ENCODE results near the gene SPEM3. TPM values are rescaled to one million over a fixed set of nuclear protein-coding genes. Genes with fewer than 3 reads are reported as not detected.

Gene SPEM3
- total and polyA plus RNA-seq, 2 of the 4 experiments (the other 2 are of a cell fraction), result not detected

- H2AFZ ChIP-seq (replicated peaks; ENCODE audit: low read length, poor library complexity), result no peak overlapping the region
- TF ChIP-seq POLR2A (IDR thresholded peaks at IDR 0.05; ENCODE audit: low read depth, low read length) (no peak), RFX5 (IDR thresholded peaks at IDR 0.05; ENCODE audit: low read depth, low read length) (no peak), RAD21 (IDR thresholded peaks at IDR 0.05; ENCODE audit: low read length) (no peak), USF2 (IDR thresholded peaks at IDR 0.05; ENCODE audit: low read depth, low read length) (no peak), RCOR1 (IDR thresholded peaks at IDR 0.05; ENCODE audit: insufficient replicate concordance, low read length) (no peak), ELK1 (IDR thresholded peaks at IDR 0.05; ENCODE audit: borderline replicate concordance, low read depth, low read length) (no peak), MAZ (IDR thresholded peaks at IDR 0.05; ENCODE audit: borderline replicate concordance, low read depth, low read length) (no peak), CTCF (conservative IDR thresholded peaks at IDR 0.05; ENCODE audit: low read depth, low read length) (no peak), MAFK (IDR thresholded peaks at IDR 0.05; ENCODE audit: low read depth, low read length) (no peak), MXI1 (IDR thresholded peaks at IDR 0.05; ENCODE audit: borderline replicate concordance, low read depth, low read length) (no peak), SMC3 (IDR thresholded peaks at IDR 0.05; ENCODE audit: low read depth, low read length) (no peak), BHLHE40 (IDR thresholded peaks at IDR 0.05; ENCODE audit: low read depth, low read length) (no peak), NFE2L2 (IDR thresholded peaks at IDR 0.05; ENCODE audit: low read depth, low read length) (no peak), FOS (IDR thresholded peaks at IDR 0.05; ENCODE audit: low read depth, low read length) (no peak), CEBPB (IDR thresholded peaks at IDR 0.05; ENCODE audit: low read depth, low read length) (no peak)
- H4K8ac ChIP-seq (ENCODE audit: low read depth in 2 of 2, low read length in 2 of 2), result no peak overlapping the region
- no peak for ATAC-seq (ENCODE audit: low read depth)
- no peak overlapping the region for H3K14ac ChIP-seq (replicated peaks; ENCODE audit: low read depth, low read length)
- peaks cover 4 to 83% of the 10 kb centered on the region in 2 experiments for H3K79me1 ChIP-seq (ENCODE audit: low read depth in 1 of 2, low read length in 2 of 2)
- H3K9me3 ChIP-seq (ENCODE audit: control insufficient read depth, insufficient read depth, low read length), result no peaks in the 10 kb centered on the region
- H2BK20ac ChIP-seq (ENCODE audit: low read depth, low read length), result no peak overlapping the region
- peaks cover 45% of the 10 kb centered on the region for H3K9me1 ChIP-seq (ENCODE audit: insufficient read depth, low read length)
- DNase-seq, result no peak
- no peak overlapping the region for H3K4me3 ChIP-seq (ENCODE audit: insufficient read depth, low read depth, low read length)
- no peak overlapping the region for H3K56ac ChIP-seq (ENCODE audit: extremely low read depth, insufficient read depth, low read length)
- no peak overlapping the region for H4K5ac ChIP-seq (ENCODE audit: low read depth, low read length)
- intact Hi-C loops (cut with micrococcal nuclease) (no loop called here), in situ Hi-C loops (cut with MboI; ENCODE audit: low sequenced_read_pairs) (no loop called here), dilution Hi-C loops (cut with HindIII; ENCODE audit: low sequenced_read_pairs, unreplicated experiment) (no loop called here)
- no peak overlapping the region for H3K4me2 ChIP-seq (ENCODE audit: low read depth, low read length)
- no peak overlapping the region for H4K91ac ChIP-seq (ENCODE audit: insufficient read depth, low read depth, low read length)
- no peak overlapping the region for H3K9ac ChIP-seq (ENCODE audit: low read depth, low read length)
- H3K4ac ChIP-seq (ENCODE audit: low read depth, low read length), result no peak overlapping the region
- H3K36me3 ChIP-seq (ENCODE audit: control insufficient read depth, insufficient read depth, low read length), result peaks cover 13% of the 10 kb centered on the region
- H2AK9ac ChIP-seq (replicated peaks; ENCODE audit: low read depth, low read length, poor library complexity), result no peak overlapping the region
- H2AK5ac ChIP-seq (ENCODE audit: low read depth, low read length), result no peak overlapping the region
- H3K4me1 ChIP-seq (ENCODE audit: control insufficient read depth, insufficient read depth, low read length), result peaks cover 20% of the 10 kb centered on the region
- no peak overlapping the region for H3K27ac ChIP-seq (ENCODE audit: insufficient read depth, low read length)
- no peaks in the 10 kb centered on the region for H3K27me3 ChIP-seq (ENCODE audit: control insufficient read depth, insufficient read depth, low read length)
- H2BK15ac ChIP-seq (ENCODE audit: low read depth, low read length), result no peak overlapping the region
- CTCF ChIA-PET, result no interaction called here
- no peak overlapping the region for H2BK120ac ChIP-seq (ENCODE audit: low read depth, low read length)
- no peak overlapping the region for H3K18ac ChIP-seq (ENCODE audit: low read depth, low read length)
- peak overlapping the region; percentile 8; the same call in 1 of the 2 replicates for H3K23ac ChIP-seq (ENCODE audit: low read depth, low read length)
- POLR2A ChIA-PET (ENCODE audit: unreplicated experiment), result no interaction called here
- WGBS, 2 experiments (ENCODE audit: extremely low coverage in 2 of 2, insufficient read length in 1 of 2), result 100% methylated on average over 2 of the region's 2 CpGs; no CpG with 5 or more reads in 1 of the 2 experiments
- H4K20me1 ChIP-seq (ENCODE audit: insufficient read depth, low read length), result peaks cover 92% of the 10 kb centered on the region
- H2BK5ac ChIP-seq (ENCODE audit: low read depth, low read length, poor library complexity, severe bottlenecking), result no peak overlapping the region
- BruUV-seq (replicated peaks), result no TSS peak
Measured at GRCh38 chr17:7471729-7472128, 43.1 kb downstream of the SPEM3 start.
